Measurements from ENCODE around the gene GJC1.

Gene GJC1

GRCh38 chr17:44801880-44802279 is 28.2 kb downstream of the GJC1 start:
- no peak for DNase-seq (ENCODE audit: low read depth in 2 of 2)

GRCh38 chr17:44798356-44798755 is 31.7 kb downstream of the GJC1 start:
- no peak for DNase-seq (ENCODE audit: low read depth in 2 of 2)

- no peak for DNase-seq (ENCODE audit: low read depth in 2 of 2)
Measured at GRCh38 chr17:44797802-44798201, 32.3 kb downstream of the GJC1 start.

- DNase-seq (ENCODE audit: low read depth in 2 of 2), result no peak
Measured at GRCh38 chr17:44796731-44797130, 33.4 kb downstream of the GJC1 start.

GRCh38 chr17:44795928-44796327 is 34.2 kb downstream of the GJC1 start:
- no peak for DNase-seq (ENCODE audit: low read depth in 2 of 2)

GRCh38 chr17:44795421-44795820 is 34.7 kb downstream of the GJC1 start:
- DNase-seq (ENCODE audit: low read depth in 2 of 2), result no peak

GRCh38 chr17:44794851-44795413 is 35.2 kb downstream of the GJC1 start:
- peak; percentile 58 to 59 for DNase-seq (ENCODE audit: low read depth in 2 of 2)

- no peak for DNase-seq (ENCODE audit: low read depth in 2 of 2)
Measured at GRCh38 chr17:44793885-44794842, 35.9 kb downstream of the GJC1 start.

GRCh38 chr17:44792276-44792675 is 37.8 kb downstream of the GJC1 start:
- DNase-seq (ENCODE audit: low read depth in 2 of 2), result no peak

- no peak for DNase-seq (ENCODE audit: low read depth in 2 of 2)
Measured at GRCh38 chr17:44788139-44788538, 41.9 kb downstream of the GJC1 start.

GRCh38 chr17:44787271-44787940 is 42.7 kb downstream of the GJC1 start:
- no peak for DNase-seq (ENCODE audit: low read depth in 2 of 2)

GRCh38 chr17:44786551-44787081 is 43.5 kb downstream of the GJC1 start:
- no peak for DNase-seq (ENCODE audit: low read depth in 2 of 2)

GRCh38 chr17:44785921-44786320 is 44.2 kb downstream of the GJC1 start:
- no peak for DNase-seq (ENCODE audit: low read depth in 2 of 2)

GRCh38 chr17:44782326-44782850 is 47.7 kb downstream of the GJC1 start:
- no peak for DNase-seq (ENCODE audit: low read depth in 2 of 2)

GRCh38 chr17:44781551-44782325 is 48.3 kb downstream of the GJC1 start:
- no peak for DNase-seq (ENCODE audit: low read depth in 2 of 2)

- no peak for DNase-seq (ENCODE audit: low read depth in 2 of 2)
Measured at GRCh38 chr17:44780845-44781480, 49.1 kb downstream of the GJC1 start.

- no peak for DNase-seq (ENCODE audit: low read depth in 2 of 2)
Measured at GRCh38 chr17:44780161-44780560, 49.9 kb downstream of the GJC1 start.

- peak; percentile 48 for DNase-seq (ENCODE audit: low read depth in 2 of 2)
Measured at GRCh38 chr17:44779211-44780025, 50.7 kb downstream of the GJC1 start.

- DNase-seq (ENCODE audit: low read depth in 2 of 2), result no peak
Measured at GRCh38 chr17:44778656-44779210, 51.4 kb downstream of the GJC1 start.
